SIG-M5 (cell line): Measurements from ENCODE around the gene CCDC9.
"Not testable (repeated sequence)": the region's sequence is repeated elsewhere in the genome, so short reads cannot be mapped to it uniquely, and the experiment has no call there.

Source experiments
- DNase-seq: peaks from one replicate; lab custom pipeline; 2025; lab: John Stamatoyannopoulos, UW

The CCDC9 gene

GRCh38 chr19:47300867-47301266 is 44.5 kb downstream of the CCDC9 start:
- DNase-seq: not testable (repeated sequence)

- no peak for DNase-seq
These were observed 45.9 kb downstream of the CCDC9 start for GRCh38 chr19:47302249-47302648.

GRCh38 chr19:47303966-47304365 is 47.6 kb downstream of the CCDC9 start:
- no peak for DNase-seq

- no peak for DNase-seq
These were observed 49.0 kb downstream of the CCDC9 start for GRCh38 chr19:47305309-47305751.

GRCh38 chr19:47306303-47306702 is 50.0 kb downstream of the CCDC9 start:
- DNase-seq: no peak

GRCh38 chr19:47309038-47309437 is 52.7 kb downstream of the CCDC9 start:
- DNase-seq: no peak

GRCh38 chr19:47309608-47310007 is 53.3 kb downstream of the CCDC9 start, which contains the start of gene C5AR1:
Gene C5AR1, plus strand, starts transcription at chr19:47309861. Its CDS starts 35 bp downstream, at chr19:47309896.
- DNase-seq: no peak

- DNase-seq: no peak
These were observed 54.0 kb downstream of the CCDC9 start for GRCh38 chr19:47310323-47310722.

- DNase-seq: peak; percentile 49
These were observed 54.5 kb downstream of the CCDC9 start for GRCh38 chr19:47310819-47311218.

- DNase-seq: no peak
These were observed 56.2 kb downstream of the CCDC9 start for GRCh38 chr19:47312366-47313006.

GRCh38 chr19:47313754-47314295 is 57.5 kb downstream of the CCDC9 start:
- no peak for DNase-seq

- DNase-seq: peak; percentile 84
These were observed 58.9 kb downstream of the CCDC9 start for GRCh38 chr19:47315125-47315821.

- no peak for DNase-seq
These were observed 60.2 kb downstream of the CCDC9 start for GRCh38 chr19:47316513-47316912.

- DNase-seq: no peak
These were observed 63.9 kb downstream of the CCDC9 start for GRCh38 chr19:47319923-47320871.
